ENCODE data around the gene MMP24. TPM values are rescaled to one million over a fixed set of nuclear protein-coding genes. Genes with fewer than 3 reads are reported as not detected.

Gene MMP24
- polyA plus RNA-seq, 2 donors: 0.10 to 0.12 TPM

DNA sequence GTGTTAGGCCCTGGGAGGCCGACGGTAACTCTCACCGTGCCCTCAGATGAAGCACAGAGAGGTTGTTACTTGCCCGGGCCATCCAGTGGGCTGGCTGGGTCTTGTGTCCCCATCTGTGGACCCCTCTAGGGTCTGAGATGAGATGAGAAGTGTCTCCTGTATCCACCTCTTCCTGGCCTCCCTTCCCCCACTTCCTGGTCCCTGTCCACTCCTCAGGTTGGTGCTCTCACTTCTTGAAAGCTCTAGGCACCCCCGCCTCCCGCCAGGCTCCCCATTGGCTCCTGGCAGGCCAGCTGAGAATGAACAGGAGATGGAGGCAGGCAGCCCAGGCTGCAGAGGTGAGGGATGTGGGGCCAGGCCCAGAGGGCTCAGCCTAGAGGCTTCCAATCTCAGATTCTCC, 49.9 kb downstream of the MMP24 start:
- Histone ChIP-seq H3K4me3 (ENCODE audit: low read depth in 1 of 2, low read length in 2 of 2) (no peak overlapping the region), H3K36me3 (ENCODE audit: control insufficient read depth in 2 of 2, insufficient read depth in 2 of 2, low read length in 1 of 2) (peaks cover 10 to 39% of the 10 kb centered on the region in 2 donors), H3K4me1 (ENCODE audit: control insufficient read depth in 2 of 2, insufficient read depth in 2 of 2, low read length in 1 of 2) (peaks cover 3 to 10% of the 10 kb centered on the region in 2 donors), H3K27me3 (ENCODE audit: control insufficient read depth in 1 of 2, insufficient read depth in 2 of 2, low read length in 2 of 2) (no peaks in the 10 kb centered on the region), H3K9me3 (ENCODE audit: control insufficient read depth in 2 of 2, insufficient read depth in 1 of 2, low read depth in 1 of 2, low read length in 1 of 2) (no peaks in the 10 kb centered on the region), H3K27ac (ENCODE audit: low read depth in 2 of 2, low read length in 1 of 2) (peak overlapping the region in 1 of 2 donors; percentile 48)
- WGBS, 2 donors: 88 to 91% methylated on average over 6 of the region's 6 CpGs

DNA sequence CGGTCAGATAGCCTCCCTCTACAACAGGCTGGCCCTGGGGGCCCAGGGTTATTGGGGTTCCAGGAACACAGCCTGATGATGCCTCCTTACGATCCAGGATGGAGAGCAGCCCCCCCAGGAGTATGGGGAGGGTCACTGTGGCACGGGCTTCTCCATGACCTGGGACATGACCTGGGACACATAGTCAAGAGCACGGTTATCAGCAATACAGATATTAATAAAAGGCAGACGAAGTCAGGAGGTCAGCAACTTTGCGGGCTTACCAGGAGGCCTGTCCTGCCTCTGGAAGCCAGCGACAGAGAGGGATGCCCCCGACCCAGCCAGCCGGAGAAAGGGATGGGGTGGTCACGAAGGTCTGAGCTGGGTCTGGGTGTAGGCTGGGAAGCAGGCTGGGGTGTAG, 50.6 kb downstream of the MMP24 start:
- 10% methylated on average over 10 of the region's 10 CpGs for WGBS, 2 donors
- Histone ChIP-seq H3K36me3 (ENCODE audit: control insufficient read depth in 2 of 2, insufficient read depth in 2 of 2, low read length in 1 of 2) (peaks cover 10 to 34% of the 10 kb centered on the region in 2 donors), H3K9me3 (ENCODE audit: control insufficient read depth in 2 of 2, insufficient read depth in 1 of 2, low read depth in 1 of 2, low read length in 1 of 2) (no peaks in the 10 kb centered on the region), H3K27ac (ENCODE audit: low read depth in 2 of 2, low read length in 1 of 2) (peak overlapping the region; percentile 97 to 99), H3K27me3 (ENCODE audit: control insufficient read depth in 1 of 2, insufficient read depth in 2 of 2, low read length in 2 of 2) (no peaks in the 10 kb centered on the region), H3K4me1 (ENCODE audit: control insufficient read depth in 2 of 2, insufficient read depth in 2 of 2, low read length in 1 of 2) (peaks cover 5 to 10% of the 10 kb centered on the region in 2 donors), H3K4me3 (ENCODE audit: low read depth in 1 of 2, low read length in 2 of 2) (peak overlapping the region; percentile 65 to 79)

DNA sequence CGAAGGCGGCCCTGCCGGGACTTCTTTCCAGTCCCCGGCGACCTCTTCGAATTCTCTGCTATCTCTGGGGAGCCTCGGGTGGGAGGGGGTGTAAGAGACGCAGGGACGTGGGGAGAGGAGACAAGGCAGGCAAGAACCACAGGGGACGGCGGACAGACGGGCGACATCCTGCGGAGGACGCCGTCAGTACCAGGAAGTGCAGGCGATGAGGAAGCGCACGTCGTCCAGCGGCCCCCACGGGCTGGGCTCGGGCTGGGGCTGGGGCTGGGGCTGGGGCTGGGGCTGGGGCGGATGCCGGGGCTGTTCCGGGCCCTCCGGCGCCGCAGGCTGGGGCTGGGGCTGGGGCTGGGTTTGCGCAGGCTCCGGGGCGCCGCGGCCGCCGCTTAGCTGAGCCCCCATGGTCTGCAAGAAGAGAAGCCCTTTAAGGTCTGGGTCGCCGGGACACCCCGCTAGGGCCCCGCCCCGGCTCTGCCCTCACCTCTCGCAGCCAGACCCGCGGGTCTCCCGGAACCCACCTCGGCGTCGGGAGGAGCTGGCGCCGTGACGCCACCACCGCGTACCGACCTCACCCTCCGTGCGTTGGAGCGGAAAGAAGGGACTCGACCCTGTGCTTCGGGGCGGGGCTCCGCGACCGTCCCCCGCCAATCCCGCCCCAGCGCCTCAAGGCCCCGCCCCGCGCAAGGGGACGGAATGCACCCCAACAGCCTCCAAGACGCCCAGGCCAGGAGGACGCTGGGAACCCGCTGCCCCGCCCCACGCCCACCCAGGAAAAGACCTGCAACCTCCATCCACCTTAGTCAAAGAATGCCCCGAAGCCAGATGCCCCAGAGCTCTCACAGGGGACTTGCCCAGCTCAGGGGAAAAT, 51.3 kb downstream of the MMP24 start, which contains the start of gene MMP24OS:
MMP24OS (minus strand) TSS at position 592 of the 865 bp plus-strand sequence; CDS start at position 399, 193 bp downstream.
- WGBS, 2 donors: 1% methylated on average over 68 to 76 of the region's 76 CpGs

DNA sequence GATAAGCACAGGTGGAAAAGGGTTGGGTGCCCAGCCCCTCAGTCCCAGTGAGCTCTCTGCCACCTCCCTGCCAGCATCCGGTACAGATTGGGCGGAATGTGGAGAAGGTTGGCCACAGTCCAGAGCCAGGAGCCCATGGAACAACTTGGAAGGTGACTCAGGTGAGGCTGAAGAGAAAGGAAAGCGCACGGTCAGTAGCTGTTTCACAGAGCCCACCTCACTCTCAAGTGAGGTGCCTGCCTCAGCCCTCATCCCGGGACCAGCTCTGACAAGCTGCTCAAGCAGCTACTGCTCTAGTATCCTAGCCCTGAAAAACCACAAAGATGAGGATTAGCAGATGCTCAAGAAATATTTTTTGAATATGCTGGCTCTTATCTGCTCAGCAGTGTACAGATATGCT, 52.5 kb downstream of the MMP24 start:
- peaks cover 5 to 10% of the 10 kb centered on the region in 2 donors for H3K4me1 ChIP-seq (ENCODE audit: control insufficient read depth in 2 of 2, insufficient read depth in 2 of 2, low read length in 1 of 2)
- 78 to 85% methylated on average over 5 of the region's 5 CpGs for WGBS, 2 donors
- H3K36me3 ChIP-seq (ENCODE audit: control insufficient read depth in 2 of 2, insufficient read depth in 2 of 2, low read length in 1 of 2): peaks cover 10 to 28% of the 10 kb centered on the region in 2 donors
- H3K27ac ChIP-seq (ENCODE audit: low read depth in 2 of 2, low read length in 1 of 2): peak overlapping the region; percentile 97 to 99
- no peaks in the 10 kb centered on the region for H3K9me3 ChIP-seq (ENCODE audit: control insufficient read depth in 2 of 2, insufficient read depth in 1 of 2, low read depth in 1 of 2, low read length in 1 of 2)
- H3K27me3 ChIP-seq (ENCODE audit: control insufficient read depth in 1 of 2, insufficient read depth in 2 of 2, low read length in 2 of 2): no peaks in the 10 kb centered on the region
- H3K4me3 ChIP-seq (ENCODE audit: low read depth in 1 of 2, low read length in 2 of 2): no peak overlapping the region

More for the DNA sequence above, 51.3 kb downstream of the MMP24 start, which contains the start of gene MMP24OS:
- H3K4me3 ChIP-seq (ENCODE audit: low read depth in 1 of 2, low read length in 2 of 2): peak within 1 kb of the TSS; percentile 65 to 79
- H3K27ac ChIP-seq (ENCODE audit: low read depth in 2 of 2, low read length in 1 of 2): peak within 1 kb of the TSS; percentile 97 to 99
- H3K4me1 ChIP-seq (ENCODE audit: control insufficient read depth in 2 of 2, insufficient read depth in 2 of 2, low read length in 1 of 2): peaks cover 5 to 10% of the 10 kb centered on the region in 2 donors
- no peaks in the 10 kb centered on the region for H3K27me3 ChIP-seq (ENCODE audit: control insufficient read depth in 1 of 2, insufficient read depth in 2 of 2, low read length in 2 of 2)
- H3K36me3 ChIP-seq (ENCODE audit: control insufficient read depth in 2 of 2, insufficient read depth in 2 of 2, low read length in 1 of 2): peaks cover 10 to 34% of the 10 kb centered on the region in 2 donors
- no peaks in the 10 kb centered on the region for H3K9me3 ChIP-seq (ENCODE audit: control insufficient read depth in 2 of 2, insufficient read depth in 1 of 2, low read depth in 1 of 2, low read length in 1 of 2)

DNA sequence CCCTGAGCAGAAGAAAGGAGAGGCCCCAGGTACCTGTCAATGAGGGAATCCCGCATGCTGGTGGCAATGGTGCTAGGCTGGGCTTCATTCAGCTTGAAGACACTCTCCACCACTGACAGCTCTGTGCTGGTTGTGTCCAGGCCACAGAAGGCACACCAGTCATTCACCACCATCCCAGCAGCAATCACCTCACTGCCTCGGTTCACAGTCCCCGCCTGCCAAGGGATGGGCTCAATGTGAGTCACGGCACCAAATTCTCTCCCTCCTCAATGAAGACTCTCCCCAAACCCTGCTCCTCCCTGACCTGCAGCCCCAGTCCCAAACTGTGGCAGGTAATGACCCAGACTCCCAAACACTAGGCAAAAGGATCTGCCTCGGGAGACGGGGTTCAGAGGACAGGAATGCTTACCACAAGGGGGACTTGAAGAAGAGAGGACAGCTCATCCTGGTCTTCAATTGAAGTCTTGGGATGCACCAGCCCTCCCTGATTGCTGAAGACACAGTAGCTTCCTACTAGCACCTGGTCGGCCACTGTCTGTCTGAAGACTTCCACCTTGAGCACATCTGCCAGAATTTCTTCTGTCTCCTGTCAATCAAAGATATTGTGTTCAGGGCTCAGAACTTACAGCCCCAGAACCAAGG, 53.2 kb downstream of the MMP24 start:
- WGBS, 2 donors: 75 to 79% methylated on average over 7 of the region's 7 CpGs
- no peaks in the 10 kb centered on the region for H3K9me3 ChIP-seq (ENCODE audit: control insufficient read depth in 2 of 2, insufficient read depth in 1 of 2, low read depth in 1 of 2, low read length in 1 of 2)
- H3K36me3 ChIP-seq (ENCODE audit: control insufficient read depth in 2 of 2, insufficient read depth in 2 of 2, low read length in 1 of 2): peaks cover 10 to 25% of the 10 kb centered on the region in 2 donors
- peak overlapping the region; percentile 97 to 99 for H3K27ac ChIP-seq (ENCODE audit: low read depth in 2 of 2, low read length in 1 of 2)
- no peaks in the 10 kb centered on the region for H3K27me3 ChIP-seq (ENCODE audit: control insufficient read depth in 1 of 2, insufficient read depth in 2 of 2, low read length in 2 of 2)
- peaks cover 5 to 10% of the 10 kb centered on the region in 2 donors for H3K4me1 ChIP-seq (ENCODE audit: control insufficient read depth in 2 of 2, insufficient read depth in 2 of 2, low read length in 1 of 2)
- no peak overlapping the region for H3K4me3 ChIP-seq (ENCODE audit: low read depth in 1 of 2, low read length in 2 of 2)

DNA sequence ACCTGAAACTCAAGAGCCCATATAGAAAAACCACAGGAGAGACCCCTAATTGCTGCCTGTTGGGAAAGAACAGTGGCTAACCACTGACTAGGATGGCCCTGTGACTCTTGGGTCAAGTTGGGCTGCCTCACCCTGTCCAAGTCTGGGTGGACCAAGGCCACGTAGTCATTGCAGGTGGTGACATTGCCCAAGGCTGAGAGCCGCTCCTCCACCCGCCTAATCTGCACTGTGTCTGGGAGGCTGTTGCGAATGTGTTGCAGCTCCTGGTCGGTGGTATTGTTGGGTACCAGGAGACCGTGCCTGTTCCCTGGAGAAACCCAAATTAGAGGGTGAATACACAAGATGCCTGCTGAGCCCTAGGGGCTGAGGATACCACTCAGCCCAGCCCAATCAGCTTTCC, 54.0 kb downstream of the MMP24 start:
- Histone ChIP-seq H3K4me1 (ENCODE audit: control insufficient read depth in 2 of 2, insufficient read depth in 2 of 2, low read length in 1 of 2) (peaks cover 8 to 10% of the 10 kb centered on the region in 2 donors), H3K36me3 (ENCODE audit: control insufficient read depth in 2 of 2, insufficient read depth in 2 of 2, low read length in 1 of 2) (peaks cover 10 to 25% of the 10 kb centered on the region in 2 donors), H3K9me3 (ENCODE audit: control insufficient read depth in 2 of 2, insufficient read depth in 1 of 2, low read depth in 1 of 2, low read length in 1 of 2) (no peaks in the 10 kb centered on the region), H3K4me3 (ENCODE audit: low read depth in 1 of 2, low read length in 2 of 2) (no peak overlapping the region), H3K27ac (ENCODE audit: low read depth in 2 of 2, low read length in 1 of 2) (peak overlapping the region; percentile 97 to 99), H3K27me3 (ENCODE audit: control insufficient read depth in 1 of 2, insufficient read depth in 2 of 2, low read length in 2 of 2) (no peaks in the 10 kb centered on the region)
- WGBS, 2 donors: 83 to 89% methylated on average over 6 of the region's 6 CpGs

DNA sequence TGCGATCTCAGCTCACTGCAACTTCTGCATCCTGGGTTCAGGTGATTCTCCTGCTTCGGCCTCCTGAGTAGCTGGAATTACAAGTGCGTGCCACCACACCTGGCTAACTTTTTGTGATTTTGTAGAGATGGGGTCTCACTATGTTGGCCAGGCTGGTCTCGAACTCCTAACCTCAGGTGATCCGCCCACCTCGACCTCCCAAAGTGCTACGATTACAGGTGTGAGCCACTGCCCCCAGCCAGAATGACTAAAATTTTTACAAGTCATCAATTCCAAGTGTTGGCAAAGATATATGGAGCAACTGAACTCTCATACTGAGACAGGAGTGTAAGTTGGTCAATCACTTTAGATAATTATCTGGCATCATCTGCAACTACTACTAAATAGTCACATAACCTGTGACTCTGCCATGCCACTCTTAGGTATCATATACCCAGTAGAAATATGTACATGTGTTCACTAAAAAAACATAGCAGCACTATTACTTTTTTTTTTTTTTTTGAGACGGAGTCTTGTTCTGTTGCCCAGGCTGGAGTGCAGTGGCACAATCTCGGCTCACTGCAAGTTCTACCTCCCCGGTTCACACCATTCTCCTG, 55.1 kb downstream of the MMP24 start:
- Histone ChIP-seq H3K4me3 (ENCODE audit: low read depth in 1 of 2, low read length in 2 of 2) (no peak overlapping the region), H3K4me1 (ENCODE audit: control insufficient read depth in 2 of 2, insufficient read depth in 2 of 2, low read length in 1 of 2) (peaks cover 4 to 6% of the 10 kb centered on the region in 2 donors), H3K27me3 (ENCODE audit: control insufficient read depth in 1 of 2, insufficient read depth in 2 of 2, low read length in 2 of 2) (no peaks in the 10 kb centered on the region), H3K27ac (ENCODE audit: low read depth in 2 of 2, low read length in 1 of 2) (no peak overlapping the region), H3K36me3 (ENCODE audit: control insufficient read depth in 2 of 2, insufficient read depth in 2 of 2, low read length in 1 of 2) (peaks cover 10 to 27% of the 10 kb centered on the region in 2 donors), H3K9me3 (ENCODE audit: control insufficient read depth in 2 of 2, insufficient read depth in 1 of 2, low read depth in 1 of 2, low read length in 1 of 2) (no peaks in the 10 kb centered on the region)
- 95 to 96% methylated on average over 10 of the region's 10 CpGs for WGBS, 2 donors

DNA sequence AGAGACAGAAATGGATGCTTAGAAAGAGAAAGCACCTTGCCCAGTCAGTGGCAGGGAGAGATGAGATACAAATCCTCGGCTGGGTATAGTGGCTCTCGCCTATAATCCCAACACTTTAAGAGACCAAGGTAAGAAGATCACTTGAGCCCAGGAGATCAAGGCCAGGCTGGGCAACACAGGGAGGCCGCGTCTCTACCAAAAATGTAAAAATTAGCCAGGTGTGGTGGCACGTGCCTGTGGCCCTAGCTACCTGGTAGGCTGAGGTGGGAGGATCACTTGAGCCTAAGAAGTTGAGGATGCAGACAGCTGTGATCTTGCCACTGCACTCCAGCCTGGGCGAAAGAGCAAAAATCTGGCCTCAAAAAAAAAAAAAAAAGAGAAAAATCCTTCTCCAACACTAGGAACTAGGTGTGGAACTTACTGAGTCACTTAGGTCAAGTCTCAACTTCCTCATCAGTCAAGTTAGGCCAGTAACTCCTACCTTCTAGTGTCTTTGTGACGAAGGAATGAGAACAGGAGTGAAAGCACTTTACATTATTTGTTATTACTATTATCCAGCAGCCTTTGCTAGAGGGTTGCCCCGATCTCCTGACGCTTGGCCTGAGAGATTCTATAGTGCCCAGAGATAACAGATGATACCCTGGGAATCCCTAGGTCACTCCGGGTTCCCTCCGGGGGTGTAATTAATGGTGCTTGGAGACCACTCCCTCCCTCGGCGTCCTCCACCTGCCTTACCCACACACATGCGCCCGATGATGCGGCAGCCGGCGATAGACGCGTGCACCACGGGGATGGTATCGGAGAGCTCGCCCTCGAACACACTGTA, 57.2 kb downstream of the MMP24 start:
- Histone ChIP-seq H3K27ac (ENCODE audit: low read depth in 2 of 2, low read length in 1 of 2) (peak overlapping the region; percentile 97 to 98), H3K9me3 (ENCODE audit: control insufficient read depth in 2 of 2, insufficient read depth in 1 of 2, low read depth in 1 of 2, low read length in 1 of 2) (no peaks in the 10 kb centered on the region), H3K4me3 (ENCODE audit: low read depth in 1 of 2, low read length in 2 of 2) (peak overlapping the region; percentile 91 to 94), H3K27me3 (ENCODE audit: control insufficient read depth in 1 of 2, insufficient read depth in 2 of 2, low read length in 2 of 2) (no peaks in the 10 kb centered on the region), H3K36me3 (ENCODE audit: control insufficient read depth in 2 of 2, insufficient read depth in 2 of 2, low read length in 1 of 2) (peaks cover 10 to 34% of the 10 kb centered on the region in 2 donors), H3K4me1 (ENCODE audit: control insufficient read depth in 2 of 2, insufficient read depth in 2 of 2, low read length in 1 of 2) (peaks cover 3 to 6% of the 10 kb centered on the region in 2 donors)
- 14 to 16% methylated on average over 24 of the region's 24 CpGs for WGBS, 2 donors

Data from esophagus (tissue), 2 donors.